Fibroblast of skin of scalp (primary cell): ENCODE measurements around the gene FCHSD2.
"Not testable (repeated sequence)": the region's sequence is repeated elsewhere in the genome, so short reads cannot be mapped to it uniquely, and the experiment has no call there.

Source experiments
- DNase-seq: peaks from one replicate; pipeline ENCODE4 v3.0.0-alpha.2; 2013

Gene FCHSD2

DNA sequence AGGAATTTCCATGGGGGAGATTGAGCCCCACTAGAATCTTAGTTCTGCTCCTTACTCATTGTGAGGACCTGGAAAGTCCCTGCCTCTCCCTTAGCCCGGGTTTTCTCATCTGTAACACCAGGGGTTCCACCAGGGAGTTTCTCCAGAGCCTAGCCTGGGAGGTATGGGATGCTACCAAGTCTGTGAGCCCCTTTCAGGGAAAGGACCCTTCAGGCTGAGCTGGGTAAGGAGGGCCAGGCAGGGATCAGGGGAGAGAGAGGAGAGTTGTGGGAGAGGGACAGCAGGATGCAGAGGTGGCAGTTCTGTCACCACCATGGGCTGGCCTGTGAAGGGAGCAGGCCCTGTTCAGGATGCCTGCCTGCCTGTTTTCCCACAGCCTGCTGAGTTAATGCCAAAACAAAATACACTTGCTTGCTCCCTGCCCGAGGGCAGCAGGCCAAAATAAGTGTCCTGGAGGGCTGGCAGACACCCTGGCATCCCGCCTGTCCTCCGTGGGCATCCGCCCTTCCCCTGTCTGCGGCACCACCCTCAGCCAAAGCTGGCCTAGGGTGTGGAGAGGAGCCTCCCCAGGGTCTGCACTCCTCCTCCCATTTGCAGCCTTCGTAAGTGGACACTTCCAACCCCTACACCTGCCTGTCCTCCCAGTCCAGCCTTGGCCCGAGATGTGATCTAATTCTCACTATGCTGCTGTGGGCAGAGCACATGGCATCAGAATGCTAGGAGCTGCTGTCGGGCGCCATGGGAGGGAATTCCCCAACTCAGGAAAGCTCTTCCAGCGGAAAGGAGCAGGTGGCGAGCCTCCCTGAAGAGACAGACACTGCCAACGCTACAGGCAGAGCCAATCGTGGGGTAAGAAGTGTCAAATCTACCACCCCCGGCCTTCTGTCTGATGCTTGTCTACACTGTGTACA, 5.9 kb upstream of the FCHSD2 start:
- no peak for DNase-seq

DNA sequence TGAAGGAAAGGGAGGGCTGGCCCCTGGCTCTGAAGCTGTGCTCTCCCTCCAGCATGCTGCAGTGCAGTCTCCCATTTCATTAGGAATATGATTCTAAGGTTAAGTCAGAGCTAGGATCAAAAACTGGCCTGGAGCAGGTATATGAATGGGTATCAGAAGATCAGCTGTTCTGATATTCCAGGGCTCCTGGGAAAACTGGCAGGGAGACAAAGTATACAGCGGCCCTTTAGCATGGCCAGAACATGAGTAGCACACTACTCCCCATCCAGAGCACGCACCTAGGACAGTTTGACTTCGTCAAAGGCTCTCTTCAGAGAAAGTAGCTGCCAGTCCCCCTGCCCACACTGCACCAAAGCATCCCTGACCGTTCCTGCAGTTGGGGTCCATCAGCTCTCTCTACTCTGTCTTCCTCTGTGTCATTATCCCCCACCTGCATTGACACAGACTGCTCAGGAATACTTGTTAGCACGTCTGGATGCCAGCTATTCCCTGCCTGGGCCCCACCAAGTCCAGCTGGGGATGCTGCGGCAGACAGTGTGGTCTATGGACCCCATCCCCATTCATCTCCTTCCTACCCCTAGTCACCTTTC, 4.0 kb upstream of the FCHSD2 start:
- no peak for DNase-seq

DNA sequence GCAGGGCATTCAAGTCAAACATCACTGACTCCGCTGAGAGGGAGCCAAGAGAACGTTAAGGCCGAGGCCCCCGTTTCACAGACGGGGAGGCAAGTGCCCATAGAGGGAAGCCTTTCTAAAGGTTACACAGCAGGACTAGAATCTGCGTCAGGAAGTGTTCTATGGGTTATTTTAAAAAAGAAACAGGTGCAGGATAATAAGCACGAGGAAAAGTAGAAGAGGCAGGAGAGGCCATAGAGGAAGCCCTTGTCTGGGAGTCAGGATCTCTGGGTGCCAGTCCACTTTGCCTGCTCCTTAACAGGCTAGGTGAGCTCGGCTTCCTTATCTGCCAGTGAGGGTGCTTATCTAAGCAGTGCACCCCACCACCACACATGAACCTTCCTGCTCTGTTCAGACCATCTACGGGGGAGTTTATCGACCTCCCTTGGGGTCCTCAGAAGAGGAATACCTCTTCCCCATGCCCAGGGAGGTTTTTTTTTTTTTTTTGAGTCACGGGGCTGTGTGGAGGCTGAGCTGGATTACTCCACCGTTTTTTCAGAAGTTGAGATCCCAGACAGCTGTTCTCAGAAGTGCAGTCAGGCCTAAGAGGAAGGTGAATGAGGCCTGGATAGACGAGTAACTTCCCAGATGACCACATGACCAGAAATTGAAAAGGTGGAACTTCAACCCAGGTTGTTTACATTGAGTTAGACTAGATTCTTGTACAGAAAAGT, 1.2 kb upstream of the FCHSD2 start:
- no peak for DNase-seq

DNA sequence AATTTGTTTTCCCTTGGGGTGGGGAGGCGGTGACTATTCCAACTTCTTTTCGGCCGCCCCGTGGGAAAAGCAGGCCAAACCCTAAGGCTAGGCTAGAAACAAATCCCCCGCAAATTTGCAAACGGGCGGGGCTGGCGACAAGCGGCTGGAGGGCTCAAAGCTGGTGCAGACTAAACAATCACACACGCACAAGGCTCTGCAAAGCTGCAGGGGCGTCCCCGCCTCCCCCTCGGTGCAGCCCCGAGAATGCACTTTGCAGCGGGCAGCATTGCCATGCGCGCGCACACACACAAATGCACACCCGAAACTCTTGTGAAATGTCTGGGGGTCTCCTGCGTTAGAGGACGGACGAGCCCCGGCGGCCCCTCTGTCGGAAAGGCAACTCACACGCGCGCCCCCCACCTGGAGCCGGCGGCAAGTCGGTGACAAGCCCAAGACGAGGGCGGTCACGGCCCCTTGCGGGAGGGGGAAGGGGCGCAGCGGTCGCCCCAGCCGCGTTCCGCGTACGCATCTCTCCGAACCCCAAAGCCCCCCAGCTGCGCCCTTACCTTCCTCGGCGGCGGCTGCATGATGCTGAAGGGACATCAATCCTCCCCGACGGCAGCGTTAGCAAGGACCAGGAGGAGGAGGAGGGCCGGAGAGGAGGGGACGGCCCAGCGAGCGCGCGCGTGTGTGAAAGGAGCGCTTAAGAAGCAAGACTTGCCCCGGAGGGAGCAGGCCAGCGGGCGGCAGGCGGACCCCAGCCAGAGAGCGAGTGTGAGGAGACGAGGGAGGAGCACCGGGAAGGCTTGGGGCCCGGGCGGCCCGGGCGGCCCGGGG, 600 bp downstream of the FCHSD2 start:
- peak; percentile 73 for DNase-seq

GRCh38 chr11:73141031-73141308, 1.1 kb downstream of the FCHSD2 start:
- DNase-seq = peak; percentile 10

- DNase-seq = peak; percentile 34
These were observed 1.7 kb downstream of the FCHSD2 start for GRCh38 chr11:73140213-73141030.

GRCh38 chr11:73139476-73140198, 2.5 kb downstream of the FCHSD2 start:
- DNase-seq = no peak

DNA sequence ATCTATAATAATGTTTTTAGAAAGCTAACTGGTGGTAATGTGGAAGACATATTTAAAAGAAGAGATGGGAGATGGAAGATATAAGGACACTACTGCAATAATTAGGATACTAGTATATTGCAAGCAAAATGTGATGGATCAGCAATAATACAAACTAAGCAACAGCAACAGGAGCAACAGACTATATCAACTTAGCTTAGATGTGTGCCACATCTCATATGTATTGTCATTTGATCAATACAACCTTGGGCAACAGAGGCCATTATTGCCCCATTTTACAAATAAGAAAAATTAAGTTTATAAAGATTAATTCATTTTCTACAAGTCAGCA, 4.2 kb downstream of the FCHSD2 start:
- DNase-seq = no peak

DNA sequence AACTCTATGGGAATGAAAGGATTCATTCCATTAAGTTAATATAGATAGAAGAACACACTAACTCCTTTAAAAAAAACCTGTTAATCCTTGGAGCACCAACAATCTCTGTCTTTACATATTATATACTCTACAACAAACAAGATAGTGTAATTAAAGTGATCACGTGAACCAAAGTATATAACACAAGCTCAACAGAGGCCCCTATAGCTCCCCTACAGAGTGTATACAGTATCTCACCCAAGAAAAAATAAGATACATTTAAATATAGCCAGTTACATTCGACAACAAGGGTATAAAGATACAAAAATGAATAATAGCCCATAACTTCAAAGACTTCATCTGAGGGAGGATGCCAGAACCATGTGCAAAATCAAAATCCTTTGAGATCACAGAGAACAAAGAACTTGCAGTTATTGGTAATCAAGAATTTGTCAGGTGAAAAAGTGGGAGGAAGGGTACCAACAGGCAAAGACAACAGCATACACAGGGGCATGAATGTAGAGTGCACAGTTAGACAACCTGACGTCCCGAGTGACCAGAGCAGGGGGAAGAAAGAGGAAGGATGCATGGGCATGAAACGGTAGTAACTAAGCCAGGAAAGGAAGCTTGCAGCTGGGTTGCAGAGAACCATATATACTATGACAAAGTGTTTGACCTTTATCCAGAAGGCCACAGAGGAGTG, 4.7 kb downstream of the FCHSD2 start:
- no peak for DNase-seq

GRCh38 chr11:73136722-73137121, 5.4 kb downstream of the FCHSD2 start:
- not testable (repeated sequence) for DNase-seq

DNA sequence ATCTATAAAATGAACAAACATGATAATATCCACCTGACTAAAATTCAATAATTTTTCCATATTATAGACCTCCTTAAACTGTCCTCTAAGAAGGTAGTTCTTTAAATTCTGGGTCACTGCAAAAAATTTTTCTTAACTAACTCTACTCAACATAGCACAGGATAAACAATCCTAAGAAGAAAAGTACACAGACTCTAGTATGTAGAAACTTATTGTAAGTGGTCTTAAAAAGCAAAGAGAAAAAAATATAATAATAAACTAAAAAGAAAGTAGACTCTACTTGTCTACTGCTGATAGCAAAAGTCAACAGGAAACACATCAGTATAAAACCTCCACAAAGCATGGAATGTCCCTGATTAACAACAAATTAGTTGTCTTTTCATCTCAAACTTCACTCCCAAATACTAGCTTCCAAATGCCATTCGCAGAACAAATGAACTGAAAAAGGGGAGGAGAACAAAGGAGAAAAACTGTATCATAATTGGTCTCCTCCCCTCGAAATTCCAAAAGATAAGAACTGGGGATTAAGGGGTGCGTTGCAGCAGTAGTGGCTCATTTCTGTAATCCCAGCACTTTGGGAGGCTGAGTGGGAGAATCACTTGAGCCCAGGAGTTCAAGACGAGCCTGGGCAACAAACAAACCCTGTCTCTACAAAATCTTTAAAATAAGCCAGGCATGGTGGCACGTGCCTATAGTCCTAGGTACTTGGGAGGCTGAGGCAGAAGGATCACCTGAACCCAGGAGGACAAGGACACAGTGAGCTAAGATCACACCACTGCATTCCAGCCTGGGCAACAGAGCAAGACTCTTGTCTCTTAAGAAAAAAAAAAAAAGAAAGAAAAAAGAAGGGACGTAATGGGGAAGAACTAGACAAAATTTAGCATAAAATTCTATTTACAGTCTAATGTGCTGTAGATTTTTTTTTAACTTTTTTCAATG, 6.5 kb downstream of the FCHSD2 start:
- DNase-seq = no peak

DNA sequence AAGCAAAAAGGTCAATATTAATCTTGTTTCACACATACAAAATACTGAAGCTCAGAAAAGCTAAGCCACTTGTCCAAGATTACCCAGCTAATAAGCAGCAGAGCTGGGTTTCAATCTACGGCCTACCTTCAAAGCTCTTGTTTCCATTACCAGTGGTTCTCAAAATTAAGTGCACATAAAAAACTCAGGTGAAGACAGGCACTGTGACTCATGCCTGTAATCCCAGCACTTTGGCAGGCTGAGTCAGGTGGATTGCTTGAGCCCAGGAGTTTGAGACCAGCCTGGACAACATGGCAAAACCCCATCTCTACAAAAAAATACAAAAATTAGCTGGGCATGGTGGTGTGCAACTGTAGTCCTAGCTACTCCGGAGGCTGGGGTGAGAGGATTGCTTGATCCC, 9.8 kb downstream of the FCHSD2 start:
- not testable (repeated sequence) for DNase-seq

DNA sequence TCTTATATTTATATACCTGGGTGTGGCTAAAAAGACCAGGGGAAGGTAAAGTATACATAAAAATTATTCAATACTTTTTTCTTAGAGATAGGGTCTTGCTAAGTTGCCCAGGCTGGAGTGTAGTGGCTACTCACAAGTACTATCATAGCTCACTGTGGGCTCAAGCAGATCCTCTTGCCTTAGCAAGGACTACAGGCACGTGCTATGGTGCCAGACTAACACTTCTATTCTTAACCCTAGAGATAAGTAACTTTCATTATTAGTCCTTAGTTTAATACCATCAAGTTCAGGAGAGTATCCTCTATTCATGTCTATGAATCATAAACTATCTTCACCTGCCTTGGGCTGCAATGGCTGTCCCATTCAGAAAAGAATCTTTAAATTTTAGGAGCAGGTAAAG, 11.9 kb downstream of the FCHSD2 start:
- no peak for DNase-seq

GRCh38 chr11:73129198-73129597, 12.9 kb downstream of the FCHSD2 start:
- no peak for DNase-seq

DNA sequence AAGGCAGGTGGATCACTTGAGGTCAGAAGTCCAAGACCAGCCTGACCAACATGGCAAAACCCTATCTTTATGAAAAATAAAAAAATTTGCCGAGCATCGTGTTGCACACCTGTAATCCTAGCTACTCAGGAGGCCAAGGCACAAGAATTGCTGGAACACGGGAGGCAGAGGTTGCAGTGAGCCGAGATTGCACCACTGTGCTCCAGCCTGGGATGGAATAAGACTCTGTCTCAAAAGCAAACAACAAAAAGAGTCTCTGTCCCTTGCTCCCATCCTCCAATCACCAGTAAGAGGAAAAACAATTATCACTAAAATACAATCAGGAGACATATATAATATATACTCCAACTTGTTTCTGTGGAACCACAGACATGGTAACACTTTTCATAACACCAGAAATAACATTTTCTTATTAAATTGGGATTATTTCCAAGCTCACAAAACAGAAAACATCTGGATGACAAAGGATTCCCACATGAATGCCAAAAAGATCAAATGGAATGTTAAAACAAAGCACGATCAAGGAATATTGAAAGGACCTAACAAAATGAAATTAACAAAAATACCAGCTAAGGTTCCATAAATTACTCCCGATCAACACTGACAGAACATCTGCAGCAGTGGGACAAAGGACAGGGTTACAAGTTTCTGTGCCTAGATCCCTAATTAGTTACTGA, 15.2 kb downstream of the FCHSD2 start:
- DNase-seq = no peak

- no peak for DNase-seq
These were observed 17.3 kb downstream of the FCHSD2 start for GRCh38 chr11:73124800-73125199.

GRCh38 chr11:73123892-73124291, 18.2 kb downstream of the FCHSD2 start:
- DNase-seq = not testable (repeated sequence)

DNA sequence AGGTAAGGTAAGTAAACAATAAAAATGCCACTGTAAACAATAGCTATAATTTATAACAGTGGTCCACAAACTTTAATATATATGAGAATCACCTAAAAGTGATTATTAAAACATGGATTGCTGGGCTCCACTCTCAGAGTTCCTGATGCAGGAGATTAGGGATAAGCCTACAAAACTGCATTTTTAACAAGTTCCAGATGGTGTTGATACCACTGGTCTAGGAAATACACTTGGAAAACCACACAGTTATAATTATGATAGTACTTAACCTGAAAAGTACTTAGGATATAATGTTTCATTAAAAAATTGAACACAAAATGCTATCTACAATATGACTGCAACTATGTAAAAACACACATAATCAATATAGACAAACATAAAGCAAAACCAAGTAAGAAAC, 20.4 kb downstream of the FCHSD2 start:
- DNase-seq = peak; percentile 29

DNA sequence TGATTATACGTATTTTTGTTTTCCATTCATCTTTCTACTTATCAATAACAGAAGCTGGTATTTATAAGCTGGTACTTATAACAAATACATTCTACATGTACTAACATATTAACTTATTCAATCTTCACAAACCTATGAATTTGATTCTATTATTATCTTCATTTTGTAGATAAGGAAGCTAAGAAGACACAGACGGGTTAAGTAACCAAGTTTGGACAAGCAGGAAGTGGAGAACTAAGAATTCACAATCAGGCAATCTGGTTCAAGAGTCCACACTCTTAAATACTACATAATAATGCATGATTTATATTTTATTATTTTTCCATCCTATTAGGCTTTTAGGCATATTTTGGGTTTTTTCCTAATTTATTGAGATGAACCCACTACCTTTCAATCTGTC, 25.0 kb downstream of the FCHSD2 start:
- DNase-seq = no peak
